CD4-positive, alpha-beta T cell treated with Interleukin-12 subunit alpha and Interleukin-12 subunit beta, for 1 hour (primary cell): ENCODE measurements around the gene UVSSA.
A peak's percentile ranks its signal among the peaks of the same experiment; 100 is the strongest.
"Not testable (repeated sequence)": the region's sequence is repeated elsewhere in the genome, so short reads cannot be mapped to it uniquely, and the experiment has no call there.

Experiments used
- DNase-seq: peaks from one replicate; pipeline ENCODE4 v3.0.0-alpha.2; 2020

UVSSA gene

DNA sequence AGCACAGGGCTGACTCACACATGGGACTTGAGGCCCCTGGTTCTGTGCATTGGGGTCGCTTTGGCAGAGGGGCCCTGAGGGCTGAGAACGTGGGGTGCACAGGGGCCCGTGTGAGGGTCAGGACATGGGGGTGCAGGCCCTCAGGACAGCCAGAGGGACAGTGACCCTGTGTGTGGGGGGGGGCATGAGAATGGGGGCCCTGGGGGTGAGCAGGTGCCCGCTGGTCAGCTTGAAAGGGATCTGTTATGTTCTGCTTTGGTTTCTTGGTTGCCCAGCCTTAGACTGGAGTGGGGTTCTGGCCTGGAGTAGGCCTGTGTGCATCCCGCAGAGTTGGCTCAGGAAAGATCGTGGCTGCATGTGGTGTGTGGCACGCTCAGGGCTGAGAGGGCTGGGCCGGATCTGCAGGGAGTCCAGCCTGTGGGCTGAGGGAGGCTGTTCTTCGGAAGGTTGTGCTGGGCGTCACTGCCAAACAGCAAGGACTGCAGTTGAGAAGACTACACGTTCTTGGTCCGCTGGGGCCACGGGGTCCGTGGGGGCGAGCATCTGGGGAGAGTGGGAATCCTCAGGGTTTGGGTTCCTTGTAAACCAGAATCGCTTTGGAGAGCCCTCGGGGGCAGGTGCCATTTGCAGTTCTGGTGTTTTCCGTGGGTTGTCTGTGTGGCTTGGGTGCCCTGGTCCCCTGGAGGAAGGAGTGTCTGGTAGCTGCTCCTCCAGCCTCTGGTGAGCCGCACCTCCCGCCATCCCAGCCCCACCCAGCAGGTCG, 15.2 kb upstream of the UVSSA start:
- DNase-seq, result no peak

DNA sequence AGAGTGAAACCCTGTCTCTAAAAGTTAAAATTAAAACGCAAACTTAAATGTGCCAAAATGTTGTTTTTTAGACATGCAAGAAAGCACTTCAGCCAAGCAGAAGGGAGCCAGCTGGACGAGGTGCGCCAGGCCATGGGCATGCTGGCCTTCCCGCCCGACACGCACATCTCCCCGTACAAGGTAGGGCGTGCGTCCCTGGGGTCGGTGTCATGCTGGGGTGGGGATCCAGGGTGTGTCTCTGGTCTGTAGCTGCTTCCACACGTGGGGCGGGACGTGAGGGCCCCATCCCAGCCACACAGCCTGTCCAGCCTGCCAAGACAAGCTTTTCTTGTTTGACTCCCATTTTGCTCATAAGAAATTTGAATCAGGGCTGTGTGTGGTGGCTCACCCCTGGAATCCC, 14.3 kb upstream of the UVSSA start:
- DNase-seq, result no peak

DNA sequence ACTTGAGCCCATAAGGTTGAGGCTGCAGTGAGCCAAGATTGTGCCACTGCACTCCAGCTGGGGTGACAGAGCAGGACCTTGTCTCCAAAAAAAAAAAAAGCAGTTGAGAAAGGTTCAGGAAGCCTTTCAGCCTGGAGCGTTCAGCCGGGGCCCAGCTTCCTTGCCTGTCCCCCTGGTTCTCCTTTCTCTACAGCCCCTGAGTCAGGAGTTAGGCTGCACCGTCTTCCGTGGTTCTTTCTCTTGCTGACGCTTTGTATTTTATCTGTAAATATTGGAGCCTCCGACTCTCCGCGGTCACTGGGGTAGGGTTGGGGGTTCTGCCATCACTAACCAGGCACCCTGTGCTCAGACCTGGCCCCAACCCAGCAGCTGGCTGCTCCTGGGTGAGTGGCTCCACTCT, 13.8 kb upstream of the UVSSA start:
- DNase-seq, result no peak

DNA sequence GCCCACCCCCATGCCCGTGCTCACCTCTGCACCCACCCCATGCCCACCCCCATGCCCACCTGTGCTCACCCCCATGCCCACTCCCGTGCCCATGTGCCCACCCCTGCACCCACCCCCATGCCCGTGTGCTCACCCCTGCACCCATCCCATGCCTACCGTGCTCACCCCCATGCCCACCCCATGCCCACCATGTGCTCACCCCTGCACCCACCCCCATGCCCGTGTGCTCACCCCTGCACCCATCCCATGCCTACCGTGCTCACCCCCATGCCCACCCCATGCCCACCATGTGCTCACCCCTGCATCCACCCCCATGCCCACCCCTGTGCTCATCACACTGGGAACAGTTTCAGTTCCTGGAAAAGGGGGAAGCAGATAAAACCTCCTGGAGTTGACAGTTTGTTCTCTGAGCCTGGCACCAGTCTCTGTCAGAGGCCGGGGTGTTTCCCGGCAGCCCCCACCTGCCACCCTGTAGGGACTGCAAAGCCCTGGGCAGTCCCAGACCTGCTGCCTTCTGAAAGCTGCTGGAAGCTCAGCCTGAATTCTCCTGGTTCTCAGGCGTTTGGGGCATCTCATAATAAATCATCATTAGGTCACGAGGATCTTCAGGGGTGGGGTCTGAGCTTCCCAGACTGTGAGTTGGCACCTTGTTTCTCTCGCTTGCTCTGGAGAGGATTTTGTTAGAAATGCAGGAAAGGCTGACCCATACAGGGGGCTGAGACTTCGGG, 13.0 kb upstream of the UVSSA start:
- not testable (repeated sequence) for DNase-seq

DNA sequence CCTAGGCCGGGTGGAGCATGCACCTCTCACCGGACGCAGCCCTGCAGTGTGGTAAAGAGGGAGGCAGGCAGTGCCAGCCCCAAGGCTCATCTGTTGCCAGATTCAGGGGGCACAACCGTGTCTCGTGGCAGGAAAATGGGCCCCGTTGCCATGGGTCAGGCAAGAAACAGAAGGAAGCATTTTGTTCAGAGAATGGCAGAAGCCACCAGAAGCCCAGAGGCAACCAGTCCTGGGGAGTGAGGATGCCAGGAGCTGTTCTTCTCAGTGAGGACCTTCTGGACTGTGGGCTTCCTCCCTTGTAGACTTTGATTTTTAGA, 12.5 kb upstream of the UVSSA start:
- no peak for DNase-seq

DNA sequence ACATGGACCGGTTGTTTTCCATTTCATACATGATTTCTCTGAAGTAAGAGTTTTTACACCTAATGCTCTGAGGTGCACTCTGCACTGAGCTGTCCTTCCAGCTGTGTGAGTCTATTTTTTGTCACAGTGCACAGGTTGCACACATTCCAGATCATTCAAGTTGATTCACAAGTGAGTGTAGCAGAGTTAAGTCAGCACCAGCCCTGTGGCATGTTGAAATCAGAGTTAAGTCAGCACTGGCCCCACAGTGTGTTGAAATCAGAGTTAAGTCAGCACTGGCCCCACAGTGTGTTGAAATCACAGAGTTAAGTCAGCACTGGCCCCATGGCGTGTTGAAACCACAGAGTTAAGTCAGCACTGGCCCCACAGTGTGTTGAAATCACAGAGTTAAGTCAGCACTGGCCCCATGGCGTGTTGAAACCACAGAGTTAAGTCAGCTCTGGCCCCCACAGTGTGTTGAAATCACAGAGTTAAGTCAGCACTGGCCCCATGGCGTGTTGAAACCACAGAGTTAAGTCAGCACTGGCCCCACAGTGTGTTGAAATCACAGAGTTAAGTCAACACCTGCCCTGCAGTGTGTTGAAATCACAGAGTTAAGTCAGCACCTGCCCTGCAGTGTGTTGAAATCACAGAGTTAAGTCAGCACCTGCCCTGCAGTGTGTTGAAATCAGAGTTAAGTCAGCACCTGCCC, 11.7 kb upstream of the UVSSA start:
- not testable (repeated sequence) for DNase-seq

DNA sequence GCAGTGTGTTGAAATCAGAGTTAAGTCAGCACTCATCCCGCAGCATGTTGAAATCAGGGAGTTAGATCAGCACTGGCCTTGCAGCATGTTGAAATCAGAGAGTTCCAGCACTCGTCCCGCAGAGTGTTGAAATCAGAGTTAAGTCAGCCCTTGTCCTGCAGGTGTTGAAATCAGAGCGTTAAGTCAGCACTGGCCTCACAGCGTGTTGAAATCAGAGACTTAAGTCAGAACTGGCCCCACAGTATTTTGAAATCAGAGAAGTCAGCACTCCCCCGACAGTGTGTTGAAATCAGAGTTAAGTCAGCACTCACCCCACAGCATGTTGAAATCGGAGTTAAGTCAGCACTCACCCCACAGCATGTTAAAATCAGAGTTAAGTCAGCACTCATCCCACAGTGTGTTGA, 10.9 kb upstream of the UVSSA start:
- no peak for DNase-seq

DNA sequence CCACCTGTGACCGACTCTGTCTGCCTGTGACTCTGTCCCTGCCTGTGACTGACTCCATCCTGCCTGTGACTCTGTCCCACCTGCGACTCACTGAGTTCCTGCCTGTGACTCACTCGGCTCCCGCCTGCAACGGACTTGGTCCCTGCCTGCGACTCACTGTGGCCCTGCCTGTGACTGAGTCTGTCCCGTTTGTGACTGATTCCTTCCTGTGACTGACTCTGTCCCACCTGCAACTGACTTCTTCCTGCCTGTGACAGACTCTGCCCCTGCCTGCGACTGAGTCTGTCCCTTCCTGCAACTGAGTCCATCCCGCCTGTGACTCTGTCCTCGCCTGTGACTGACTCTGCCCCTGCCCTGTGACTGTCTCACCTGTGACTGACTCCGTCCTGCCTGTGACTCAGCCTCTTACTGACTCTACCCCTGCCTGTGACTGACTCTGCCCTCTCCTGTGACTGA, 9.6 kb upstream of the UVSSA start:
- no peak for DNase-seq

DNA sequence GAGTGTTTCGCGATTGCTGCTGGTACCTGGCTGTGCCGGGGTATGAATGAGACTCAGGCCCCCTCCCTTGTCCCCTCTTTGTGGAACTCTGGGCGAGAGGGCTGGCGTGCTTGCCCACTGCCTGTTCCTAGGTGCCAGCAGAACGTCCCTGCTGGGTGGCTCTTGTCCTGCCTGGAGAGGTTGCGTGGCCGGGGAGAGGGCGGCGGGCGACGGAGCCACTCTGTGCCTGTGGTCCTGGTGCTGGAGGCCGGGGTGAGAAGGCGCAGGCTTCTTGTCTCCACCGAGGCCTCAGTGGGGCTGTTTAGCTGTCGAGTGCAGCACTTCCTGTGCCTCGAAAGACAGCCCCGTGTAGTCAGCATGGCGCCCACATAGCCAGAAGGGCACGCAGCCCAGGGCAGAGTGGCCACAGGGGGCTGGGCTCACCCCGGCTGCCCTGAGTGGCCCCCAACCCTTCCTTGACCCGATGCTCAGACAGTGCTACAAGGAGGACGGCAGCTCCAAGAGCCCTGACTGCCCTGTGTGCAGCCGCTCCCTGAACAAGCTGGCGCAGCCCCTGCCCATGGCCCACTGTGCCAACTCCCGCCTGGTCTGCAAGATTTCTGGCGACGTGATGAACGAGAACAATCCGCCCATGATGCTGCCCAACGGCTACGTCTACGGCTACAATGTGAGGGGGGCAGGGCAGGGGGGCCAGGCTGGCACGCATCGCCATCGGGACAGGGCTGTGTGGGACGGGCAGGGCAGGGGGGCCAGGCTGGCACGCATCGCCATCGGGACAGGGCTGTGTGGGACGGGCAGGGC, 8.9 kb upstream of the UVSSA start:
- DNase-seq, result no peak

DNA sequence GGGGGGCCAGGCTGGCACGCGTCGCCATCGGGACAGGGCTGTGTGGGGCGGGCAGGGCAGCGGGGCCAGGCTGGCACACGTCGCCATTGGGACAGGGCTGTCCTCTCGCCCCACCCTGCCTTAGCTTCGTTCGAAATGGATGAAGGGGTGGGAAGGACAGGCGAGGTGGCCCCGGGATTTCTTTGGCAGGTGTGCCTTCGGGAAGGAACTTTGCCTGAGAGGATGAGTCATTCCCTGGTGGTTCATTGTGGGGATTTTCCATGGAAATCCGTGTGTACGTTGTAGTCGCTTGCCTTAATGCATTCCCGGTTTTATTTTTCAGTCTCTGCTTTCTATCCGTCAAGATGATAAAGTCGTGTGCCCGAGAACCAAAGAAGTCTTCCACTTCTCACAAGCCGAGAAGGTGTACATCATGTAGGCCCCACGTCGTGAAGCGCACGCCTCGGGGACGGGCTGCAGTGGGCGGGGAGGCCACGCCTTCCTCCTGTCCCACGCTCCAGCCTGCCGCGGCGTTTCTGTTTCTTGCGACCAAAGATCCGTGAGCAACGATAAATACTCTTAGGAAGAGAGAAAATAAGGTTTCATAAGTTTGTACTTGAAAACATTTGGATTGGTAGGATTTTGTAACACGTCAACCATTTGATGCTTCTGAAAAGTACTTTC, 8.1 kb upstream of the UVSSA start:
- no peak for DNase-seq

DNA sequence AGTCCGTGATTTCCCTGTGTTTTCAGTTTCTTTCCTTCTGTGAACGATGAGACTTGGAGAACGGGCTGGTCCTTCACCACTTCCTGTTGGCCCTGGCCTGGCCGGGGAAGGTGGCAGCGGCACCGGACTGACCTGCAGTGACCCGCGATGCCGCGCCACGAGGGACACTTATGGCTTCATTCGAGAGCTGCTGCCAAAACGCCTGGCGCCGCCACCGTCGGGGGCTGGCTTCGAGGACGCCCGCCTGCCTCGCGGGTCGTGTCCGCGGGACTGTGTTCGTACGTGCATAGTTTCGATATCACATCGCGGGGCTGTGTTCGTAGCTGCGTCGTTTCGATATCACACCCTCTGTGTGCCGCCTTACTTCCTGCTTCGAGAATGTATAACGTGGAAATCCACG, 7.5 kb upstream of the UVSSA start:
- DNase-seq, result no peak

DNA sequence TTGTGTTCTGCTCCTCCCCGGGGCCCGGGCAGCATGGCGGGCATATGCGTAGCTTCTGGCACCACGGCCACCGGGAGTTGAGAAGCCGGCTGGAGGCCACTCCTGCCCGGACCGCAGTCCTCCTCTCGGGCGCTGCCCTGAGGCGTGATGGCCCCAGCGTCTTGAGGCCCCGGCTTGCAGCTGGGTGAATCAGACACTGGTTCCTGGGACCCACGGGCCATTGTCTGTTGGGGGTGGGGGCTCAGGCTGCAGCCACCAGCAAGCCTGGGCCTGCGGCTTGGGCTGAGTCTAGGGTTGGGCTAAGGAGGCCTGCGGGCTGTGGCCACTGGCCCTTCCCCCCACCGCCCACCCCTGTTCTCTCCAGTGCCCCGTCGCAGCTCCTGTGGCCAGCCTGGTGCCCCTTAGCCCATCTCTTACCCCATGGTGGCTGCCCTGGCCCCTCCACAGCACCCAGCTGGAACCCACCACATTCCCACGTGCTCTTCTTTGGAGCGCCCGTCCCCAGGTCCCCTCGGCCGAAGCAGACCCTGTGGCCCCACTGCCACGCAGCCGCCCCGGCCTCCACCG, 6.7 kb upstream of the UVSSA start:
- no peak for DNase-seq

DNA sequence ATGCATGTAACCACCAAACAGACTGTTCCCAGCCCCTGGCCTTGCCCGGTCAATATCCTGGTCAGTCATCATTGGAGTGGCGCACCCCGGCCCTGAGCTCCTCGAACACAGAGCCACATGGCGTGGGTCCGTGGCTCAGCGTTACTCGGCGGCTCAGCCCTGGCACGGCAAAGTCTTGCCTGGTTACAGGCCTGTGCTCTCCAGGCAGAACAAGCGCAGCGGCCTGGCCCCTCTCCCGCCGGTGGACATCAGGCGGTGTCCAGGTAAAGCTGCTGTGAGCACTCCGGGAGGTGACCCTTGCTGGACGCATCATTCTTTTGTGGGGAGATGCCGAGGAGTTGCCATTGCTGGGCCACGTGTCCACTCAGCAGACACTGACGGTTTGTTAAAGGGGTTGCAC, 6.1 kb upstream of the UVSSA start:
- no peak for DNase-seq

DNA sequence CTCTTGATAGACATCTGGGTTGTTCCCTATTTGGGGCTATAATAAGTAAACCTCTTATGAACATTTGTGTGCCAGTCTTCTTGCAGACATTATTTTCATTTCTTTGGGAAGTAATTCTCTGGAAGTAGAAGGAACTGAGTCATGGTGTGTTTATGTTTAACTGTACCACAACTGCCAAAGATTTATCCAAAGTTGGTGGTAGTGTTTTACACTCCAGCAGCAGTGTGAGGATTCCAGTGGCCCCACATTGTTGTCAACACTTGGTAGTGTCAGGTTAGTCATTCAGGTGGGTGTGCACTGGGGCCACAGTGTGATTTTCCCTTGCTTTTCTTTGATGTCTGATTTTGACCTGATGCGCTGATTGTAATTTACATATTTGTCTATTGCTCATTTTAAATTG, 5.0 kb upstream of the UVSSA start:
- no peak for DNase-seq

DNA sequence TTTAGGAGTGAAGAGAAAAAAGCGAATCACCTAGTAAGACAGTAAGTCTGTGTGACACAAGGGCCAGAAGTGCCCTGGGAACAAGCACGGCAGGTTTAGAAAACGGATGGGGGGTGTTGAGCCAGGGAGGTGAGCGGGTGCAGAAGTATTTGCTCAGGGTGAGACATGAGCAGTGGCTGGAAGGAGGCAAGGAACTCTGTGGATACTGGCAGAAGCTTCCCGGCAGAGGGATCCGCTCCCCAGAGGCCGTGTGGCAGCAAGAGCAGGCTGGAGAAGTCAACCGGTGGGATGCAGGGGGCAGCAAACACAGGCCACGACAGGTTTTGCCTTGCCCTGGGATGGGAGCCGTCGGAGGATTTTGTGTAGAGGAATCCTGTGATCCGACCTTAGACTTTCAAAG, 2.3 kb upstream of the UVSSA start:
- no peak for DNase-seq

DNA sequence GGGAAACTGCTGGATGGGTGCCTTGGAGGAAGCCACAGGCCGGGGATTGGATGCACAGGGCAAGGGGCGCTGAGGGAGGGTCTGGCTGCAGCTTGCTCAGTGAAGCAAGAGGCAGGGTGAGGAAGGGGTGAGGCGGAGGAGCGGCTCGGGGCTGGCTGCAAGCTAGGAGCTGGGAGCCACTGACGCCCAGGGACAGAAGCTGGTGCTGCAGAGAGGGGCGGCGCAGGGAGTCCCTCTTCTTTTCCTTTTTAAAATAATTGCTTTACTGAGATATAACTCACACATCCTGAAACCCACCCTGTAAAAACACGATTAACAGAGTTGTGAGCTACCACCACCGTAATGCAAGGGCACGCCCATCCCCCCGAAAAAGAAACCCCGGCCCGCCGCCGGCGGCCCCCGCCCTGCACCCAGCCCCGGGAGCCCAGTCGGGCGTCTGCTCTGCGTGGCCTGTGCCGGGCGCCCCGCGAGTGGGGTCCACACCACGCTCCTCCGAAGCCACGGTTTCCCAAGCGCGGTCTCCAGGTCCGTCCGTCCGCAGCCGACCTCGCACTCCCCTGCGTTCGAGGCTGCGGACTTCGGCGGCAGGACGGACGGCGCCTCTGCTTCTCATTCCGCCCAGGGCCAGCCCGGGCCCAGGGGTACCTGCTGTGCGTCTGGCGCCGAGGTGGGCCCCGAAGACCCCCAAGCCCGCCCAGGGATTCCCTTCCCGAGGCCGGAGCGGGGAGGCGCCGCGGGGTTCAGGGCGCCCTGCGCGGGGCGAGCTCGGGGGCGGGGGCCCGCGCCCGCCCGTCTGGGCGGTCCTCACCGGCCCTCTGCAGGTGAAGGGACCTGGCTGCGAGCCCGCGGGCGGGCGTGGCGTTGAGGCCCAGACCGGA, 866 bp upstream of the UVSSA start:
- DNase-seq, result peak; percentile 64

DNA sequence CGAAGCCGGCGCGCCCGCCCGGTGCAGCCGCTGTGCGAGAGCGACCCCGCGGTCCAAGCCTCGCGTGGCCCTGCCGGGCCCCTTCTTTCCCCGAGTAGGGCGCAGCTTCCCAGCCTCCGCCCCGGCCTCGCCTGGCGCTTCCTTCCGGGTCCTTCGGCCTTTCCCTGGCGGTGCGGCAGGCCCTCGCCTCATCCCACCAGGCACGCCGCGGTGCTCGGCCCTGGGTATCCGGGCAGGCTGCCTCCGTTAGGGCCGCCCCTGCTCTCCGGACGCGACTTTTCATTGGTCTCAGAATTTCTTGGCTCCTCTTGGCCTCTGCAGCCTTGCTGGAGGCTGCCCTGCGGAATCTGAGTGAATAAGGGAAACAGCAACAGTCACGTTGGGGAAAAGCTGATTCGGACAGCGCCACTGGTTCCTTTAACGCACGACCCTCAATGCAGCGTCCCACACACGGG, 429 bp downstream of the UVSSA start:
- peak; percentile 51 for DNase-seq

DNA sequence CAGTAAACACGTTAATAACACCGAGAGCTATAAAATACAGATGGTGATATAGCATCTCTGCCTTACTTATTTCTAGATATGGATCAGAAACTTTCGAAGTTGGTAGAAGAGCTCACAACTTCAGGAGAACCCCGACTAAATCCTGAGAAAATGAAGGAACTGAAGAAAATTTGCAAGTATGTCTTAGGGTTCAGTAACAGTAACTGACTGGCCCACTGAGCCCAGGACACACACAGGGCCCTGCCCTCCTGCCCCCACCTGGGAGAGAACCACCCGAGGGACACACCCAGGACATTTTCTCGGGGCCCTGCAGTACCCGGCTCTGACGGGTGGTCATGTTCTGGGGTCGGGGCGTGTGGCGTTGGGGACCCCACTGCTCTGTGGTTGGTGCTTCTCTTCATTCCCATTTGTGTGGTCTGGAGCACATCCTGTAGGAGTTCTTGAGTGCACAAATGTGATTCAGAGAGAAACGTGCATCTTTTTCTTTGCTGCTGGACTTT, 1.1 kb downstream of the UVSSA start:
- DNase-seq, result no peak

DNA sequence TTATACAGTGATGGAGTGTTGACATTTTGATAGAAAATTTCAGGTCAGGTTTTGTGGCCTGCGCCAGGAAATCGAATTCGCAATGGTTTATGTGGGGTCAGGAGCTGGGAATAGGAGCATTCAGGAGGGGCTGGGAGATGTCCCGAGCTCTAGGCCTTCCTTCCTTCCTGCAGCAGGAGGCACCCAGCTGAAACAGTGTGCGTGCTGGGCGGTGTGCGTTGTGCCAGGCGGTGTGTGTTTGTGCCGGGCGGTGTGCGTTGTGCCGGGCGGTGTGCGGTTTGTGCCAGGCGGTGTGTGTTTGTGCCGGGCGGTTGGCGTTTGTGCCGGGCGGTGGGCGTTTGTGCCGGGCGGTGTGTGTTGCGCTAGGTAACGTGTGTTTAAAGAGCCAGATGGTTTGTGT, 1.7 kb downstream of the UVSSA start:
- DNase-seq, result no peak

DNA sequence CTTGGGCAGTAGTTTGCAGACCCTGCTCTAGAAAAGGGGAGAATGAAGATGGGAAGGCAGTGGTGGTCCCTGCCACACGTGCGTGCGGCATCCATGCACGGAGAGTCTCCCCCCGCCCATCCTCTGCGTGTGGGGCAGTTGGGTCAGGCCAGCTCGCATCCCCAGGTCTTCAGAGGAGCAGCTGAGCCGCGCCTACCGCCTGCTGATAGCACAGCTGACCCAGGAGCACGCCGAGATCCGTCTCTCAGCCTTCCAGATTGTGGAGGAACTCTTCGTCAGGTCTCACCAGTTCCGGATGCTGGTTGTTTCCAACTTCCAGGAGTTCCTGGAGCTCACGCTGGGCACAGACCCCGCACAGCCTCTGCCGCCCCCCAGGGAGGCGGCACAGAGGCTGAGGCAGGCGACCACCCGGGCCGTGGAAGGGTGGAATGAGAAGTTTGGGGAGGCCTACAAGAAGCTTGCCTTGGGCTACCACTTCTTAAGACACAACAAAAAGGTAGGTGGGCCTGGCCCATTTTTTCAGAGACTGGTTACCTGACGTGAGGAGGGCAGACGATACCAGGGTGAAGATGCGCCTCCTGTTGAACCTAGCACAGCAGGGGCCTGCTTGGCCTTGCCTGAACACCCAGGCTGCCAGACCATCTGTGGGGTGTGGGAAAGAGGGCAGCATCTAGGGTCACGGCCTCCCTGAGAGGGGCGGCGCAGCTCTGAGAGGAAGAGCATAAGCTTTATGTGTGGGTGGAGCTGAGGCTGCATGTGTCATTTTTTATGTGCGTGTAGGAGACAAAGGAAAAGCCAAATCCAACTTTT, 2.6 kb downstream of the UVSSA start:
- no peak for DNase-seq
